Activated naive CD8-positive, alpha-beta T cell treated with anti-CD3 and anti-CD28 coated beads, Interleukin-2, amount 50 U/mL, for 16 hours (primary cell): ENCODE data around the gene COMMD6.
"Not testable (repeated sequence)": the region's sequence is repeated elsewhere in the genome, so short reads cannot be mapped to it uniquely, and the experiment has no call there.

ENCODE experiments used
- DNase-seq: peaks from one replicate; pipeline ENCODE4 v3.0.0-alpha.2; 2020; ENCODE audit warnings: low read depth, low spot score

COMMD6 gene

DNA sequence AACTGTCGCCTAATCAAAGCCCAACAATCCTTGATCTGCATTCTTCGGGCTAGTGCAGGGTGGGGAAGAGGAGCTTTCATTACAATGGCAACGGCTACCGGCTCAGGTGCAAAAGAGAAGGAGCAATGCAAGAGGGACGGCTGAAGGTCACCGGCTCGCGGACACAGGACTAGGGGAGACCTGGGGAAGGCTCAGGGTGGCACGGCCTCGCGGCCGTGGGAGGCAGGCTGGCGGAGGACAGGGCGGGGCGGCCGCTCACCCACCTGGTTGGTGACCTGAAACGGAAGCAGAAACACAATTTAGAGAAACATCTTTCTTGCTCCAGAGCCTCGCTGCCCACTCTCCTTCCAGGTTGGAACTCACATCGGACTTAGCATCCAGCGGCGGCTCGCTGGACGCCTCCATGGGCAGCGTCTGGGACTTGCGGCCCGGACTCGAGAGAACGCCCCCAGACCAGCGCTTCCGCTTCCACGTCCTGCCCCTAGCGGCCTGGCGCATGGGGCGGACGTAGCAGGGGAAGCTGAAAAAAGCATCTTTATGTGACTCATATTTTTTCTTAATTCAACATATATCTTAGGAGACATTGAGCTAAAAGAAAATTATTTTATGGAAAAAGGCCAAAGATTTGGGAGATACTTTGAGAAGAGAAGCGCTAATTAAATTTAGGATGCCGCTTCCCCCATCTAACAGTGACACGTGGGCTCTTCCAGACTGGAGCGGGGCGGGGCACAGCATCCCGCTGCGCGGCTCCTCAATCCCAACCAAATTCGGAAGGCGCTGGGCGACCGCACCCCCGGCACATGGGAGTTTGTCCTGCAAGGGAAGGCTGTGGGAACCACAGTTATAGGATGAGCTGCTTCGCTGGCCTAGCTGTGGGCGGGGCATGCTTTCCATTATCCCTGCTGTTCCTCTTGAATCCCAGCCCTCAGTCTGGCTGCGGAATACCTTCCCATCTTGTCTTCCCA, at the start of gene COMMD6:
TSS of gene COMMD6 (minus strand) at position 441 of the 965 bp plus-strand sequence. CDS start at position 405, 36 bp downstream.
- DNase-seq = peak; percentile 21

DNA sequence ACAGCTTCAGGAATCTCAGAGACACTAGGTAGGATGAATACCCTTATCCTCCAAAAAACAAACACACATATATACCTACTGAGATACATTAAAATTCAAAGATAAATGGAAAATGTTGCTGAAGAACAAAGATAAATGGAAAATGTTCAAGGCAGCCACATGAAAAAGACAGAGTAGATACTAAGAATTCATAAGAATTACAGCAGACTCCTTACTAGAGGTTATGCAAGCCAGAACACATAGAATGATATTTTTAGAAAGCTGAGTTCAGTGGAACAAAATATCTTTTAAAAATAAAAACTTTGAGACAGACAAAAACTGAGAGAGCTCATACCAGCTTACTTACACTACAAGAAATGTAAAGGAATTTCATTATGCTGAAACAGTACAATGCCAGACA, 47.5 kb upstream of the COMMD6 start:
- no peak for DNase-seq

DNA sequence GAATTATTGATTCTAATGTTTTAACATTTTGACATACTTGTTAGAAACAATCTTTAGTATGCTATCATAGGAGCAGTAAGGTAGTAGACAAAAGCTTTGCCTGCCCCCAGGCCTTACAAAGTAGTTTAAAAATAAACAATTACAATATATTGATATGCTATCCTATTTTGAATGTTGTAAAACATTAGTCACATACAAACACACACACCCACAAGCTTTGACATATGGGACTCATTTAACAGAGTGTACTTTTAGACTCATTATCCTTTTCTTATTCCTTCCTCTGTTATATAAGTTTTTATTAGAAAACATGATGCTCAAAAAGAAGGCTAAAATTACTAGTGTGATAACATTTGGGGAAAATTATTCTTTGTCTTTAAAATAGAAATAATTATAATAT, 45.5 kb upstream of the COMMD6 start:
- DNase-seq = no peak

DNA sequence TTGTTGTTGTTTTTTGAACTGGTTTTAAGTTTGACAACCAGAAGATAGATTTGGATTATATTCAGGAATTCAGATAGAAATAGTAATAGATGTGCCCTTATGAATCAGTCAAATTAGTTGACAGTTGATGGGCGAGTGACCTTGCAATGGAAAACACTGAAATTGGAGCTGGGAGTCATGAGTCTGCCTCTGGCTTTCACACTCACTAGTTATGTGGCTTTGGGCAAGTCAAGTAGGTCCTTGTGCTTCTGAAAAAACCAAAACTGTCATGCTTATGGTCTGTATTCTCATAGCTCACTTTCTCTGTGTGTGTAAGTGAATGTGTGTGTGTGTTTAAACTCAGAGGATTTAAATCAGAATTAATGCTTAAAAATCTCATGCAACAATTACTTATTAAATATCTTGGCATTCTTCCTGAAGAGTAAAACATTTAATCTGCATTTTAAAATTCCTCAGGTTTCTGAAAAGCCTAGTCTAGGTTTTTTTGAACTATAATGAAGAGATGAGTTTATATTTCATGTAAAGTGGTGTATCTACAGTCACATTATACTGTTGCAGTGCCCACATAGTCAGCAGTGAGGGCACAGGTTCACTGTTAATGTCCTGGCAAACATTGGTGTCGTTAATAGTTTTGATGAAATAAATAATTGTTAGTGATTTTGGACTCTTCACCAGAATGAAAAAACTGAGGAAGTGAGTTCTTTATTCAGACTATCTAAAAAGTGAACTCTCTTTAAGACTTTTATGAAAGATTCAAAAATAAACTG, 44.4 kb upstream of the COMMD6 start:
- no peak for DNase-seq

DNA sequence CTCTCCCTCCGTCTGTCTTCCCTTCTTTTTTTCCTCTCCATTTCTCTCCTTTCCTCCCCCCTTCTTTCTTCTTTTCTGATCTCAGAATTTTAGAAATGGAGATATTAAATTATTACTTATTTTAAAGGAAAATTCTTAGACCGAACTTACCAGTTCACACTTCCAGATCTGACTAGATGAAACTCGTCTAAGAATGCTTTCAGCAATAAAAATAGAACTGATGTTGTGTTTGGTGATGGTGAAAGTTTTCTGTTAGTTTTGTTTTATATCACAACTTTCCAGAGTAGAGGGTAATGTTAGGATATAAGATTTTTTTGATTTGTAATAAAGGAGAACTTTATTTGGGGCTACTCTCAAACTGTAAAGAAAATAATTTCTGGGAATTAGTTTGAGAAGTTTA, 41.9 kb upstream of the COMMD6 start:
- DNase-seq = no peak

DNA sequence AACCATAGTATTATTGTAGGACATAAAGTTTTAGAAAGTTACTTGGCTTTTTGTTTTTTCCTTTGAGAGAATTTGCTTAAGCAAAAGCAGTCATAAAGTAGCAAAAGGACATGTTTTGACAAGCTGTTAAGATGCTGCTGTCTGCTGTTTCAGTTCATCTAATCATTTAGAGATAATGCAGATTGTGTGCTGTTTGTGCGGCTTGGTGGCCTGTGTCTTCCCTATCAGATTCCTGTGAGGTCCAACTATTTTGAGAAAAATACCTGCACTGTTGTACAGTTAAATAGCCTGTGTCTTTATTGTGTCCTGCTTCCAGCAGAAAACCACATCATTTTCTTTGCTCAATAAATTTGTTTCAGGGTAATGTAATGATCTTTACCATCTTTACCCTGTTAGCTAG, 31.9 kb upstream of the COMMD6 start:
- DNase-seq = no peak

DNA sequence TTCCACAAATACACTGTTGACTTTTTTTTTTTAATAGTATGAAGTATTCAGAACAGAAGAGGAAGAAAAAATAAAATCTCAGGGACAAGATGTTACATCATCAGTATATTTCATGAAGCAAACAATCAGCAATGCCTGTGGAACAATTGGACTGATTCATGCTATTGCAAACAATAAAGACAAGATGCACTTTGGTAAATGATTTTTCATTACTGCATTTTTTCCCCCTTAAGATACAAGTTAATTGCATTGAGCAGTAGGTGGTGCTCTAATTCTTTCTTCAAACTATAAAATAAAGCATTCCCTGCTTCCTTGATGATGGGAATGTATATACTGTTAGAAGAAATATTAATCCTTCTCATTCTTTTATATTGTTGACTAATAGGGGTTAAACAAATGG, 29.0 kb upstream of the COMMD6 start:
- DNase-seq = no peak

DNA sequence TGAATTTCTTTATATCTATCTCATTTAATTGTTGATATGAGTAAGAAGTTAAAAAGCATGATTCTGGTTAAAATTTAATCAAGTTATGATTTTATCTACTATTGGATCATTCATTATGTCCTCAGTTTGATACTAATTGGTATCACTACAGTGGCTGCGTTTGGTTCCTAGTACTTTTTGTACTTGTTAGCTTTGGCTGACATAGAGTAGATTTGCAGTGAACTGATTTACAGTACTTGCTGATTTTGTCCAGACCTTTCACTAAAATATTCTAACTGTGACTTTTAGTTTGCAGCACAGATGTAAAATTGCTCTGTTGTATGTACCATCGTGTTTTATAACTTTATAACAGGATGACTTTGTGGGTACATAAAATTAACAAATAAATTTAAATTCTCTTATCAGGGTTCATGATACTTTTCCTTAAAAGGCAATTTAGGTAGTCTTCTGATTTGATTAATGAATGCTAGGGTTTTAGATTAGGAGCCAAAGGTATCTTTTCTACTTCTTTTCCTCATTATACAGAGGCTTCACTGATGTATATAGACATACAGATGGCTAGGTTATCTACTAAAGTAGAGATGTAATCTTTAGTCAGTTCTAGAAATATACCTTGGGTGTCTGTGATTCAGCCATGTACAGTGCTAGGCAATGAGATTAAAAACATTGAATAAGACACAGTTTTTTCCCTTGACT, 20.7 kb upstream of the COMMD6 start:
- DNase-seq = no peak

DNA sequence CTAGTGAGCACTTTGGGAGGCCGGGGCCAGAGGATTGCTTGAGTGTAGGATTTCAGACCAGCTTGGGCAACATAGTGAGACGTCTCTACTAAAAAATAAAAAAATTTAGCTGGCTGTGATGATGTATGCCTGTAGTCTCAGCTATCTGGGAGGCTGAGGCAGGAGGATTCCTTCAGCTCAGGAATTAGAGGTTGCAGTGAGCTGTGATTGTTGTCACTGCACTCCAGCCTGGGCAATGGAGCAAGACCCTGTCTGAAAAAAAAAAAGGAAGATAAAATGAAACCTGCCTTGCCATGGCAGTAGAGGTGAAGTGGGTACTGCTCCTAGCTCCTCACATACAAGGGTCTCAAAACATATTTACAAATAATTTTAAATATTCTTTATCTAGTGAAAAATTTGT, 19.3 kb upstream of the COMMD6 start:
- no peak for DNase-seq

DNA sequence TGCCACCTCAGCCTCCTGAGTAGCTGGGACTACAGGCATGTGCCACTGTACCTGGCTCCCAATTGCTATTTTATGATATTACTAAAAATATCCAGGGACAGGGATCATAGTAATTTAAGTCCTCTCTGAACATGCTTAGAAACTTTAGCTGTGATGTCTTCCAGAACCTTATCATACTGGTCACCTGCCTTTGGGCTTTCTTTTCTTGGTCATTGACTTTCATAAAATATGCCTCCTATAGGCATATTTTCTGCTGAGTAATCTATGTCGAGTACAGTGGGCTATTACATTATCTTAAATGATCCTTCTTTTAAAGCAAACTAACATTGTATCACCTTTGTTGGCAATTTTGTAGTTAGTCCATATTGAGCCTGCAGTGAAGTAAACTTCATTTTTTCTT, 18.2 kb upstream of the COMMD6 start:
- DNase-seq = no peak

DNA sequence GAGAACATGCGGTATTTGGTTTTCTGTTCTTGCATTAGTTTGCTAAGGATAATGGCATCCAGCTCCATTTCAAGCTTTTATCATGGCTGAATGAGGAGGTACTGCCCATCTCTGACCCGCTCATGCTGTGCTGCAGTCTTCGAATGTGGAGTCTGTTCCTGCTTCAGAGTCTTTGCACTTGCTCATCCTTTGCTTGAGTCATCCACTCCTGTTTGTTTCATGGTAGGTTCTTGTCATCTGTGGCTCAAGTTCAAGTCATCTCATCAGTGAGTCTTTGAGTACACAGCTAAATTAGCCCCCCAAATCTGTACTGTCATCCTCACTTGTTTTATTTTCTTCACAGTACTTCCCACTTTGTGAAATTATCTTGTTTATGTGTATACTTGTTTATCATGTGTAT, 17.3 kb upstream of the COMMD6 start:
- DNase-seq = no peak

DNA sequence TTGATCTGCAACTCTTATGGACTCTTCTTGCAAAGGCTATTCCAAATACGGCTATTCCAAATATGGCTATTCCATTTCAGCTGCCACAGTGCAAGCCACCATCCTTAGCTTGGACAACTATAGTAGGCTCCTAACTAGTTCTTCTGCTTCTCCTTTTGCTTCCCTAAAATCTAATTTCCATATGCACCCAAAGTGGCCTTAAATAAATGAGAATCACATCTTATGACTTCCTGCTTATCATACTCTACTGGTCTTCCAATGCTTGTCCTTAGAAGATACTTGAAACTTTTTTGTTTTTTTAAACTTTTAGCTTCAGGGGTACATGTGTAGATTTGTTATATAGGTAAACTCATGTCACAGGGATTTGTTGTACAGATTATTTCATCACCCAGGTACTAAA, 16.8 kb upstream of the COMMD6 start:
- DNase-seq = no peak

DNA sequence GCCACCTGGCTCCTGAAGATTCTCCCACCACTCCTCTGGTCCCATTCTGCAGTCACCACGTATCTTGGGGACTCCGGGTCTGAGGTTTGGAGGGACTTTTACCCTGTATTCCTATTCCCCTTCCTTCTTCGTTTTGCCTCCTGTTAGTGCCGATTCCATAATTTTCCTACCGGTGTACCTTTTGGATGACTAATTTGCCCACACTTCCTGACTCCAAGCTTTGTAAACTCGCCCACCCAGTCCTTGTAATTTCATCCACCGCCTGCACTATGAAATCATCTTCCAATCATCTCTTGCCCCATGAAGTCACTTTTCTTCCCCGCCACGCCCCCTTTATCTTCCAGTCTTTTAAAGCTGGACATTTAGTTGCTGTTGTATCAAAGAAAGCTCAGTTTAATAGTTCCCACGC, 12.5 kb upstream of the COMMD6 start:
- DNase-seq = no peak

DNA sequence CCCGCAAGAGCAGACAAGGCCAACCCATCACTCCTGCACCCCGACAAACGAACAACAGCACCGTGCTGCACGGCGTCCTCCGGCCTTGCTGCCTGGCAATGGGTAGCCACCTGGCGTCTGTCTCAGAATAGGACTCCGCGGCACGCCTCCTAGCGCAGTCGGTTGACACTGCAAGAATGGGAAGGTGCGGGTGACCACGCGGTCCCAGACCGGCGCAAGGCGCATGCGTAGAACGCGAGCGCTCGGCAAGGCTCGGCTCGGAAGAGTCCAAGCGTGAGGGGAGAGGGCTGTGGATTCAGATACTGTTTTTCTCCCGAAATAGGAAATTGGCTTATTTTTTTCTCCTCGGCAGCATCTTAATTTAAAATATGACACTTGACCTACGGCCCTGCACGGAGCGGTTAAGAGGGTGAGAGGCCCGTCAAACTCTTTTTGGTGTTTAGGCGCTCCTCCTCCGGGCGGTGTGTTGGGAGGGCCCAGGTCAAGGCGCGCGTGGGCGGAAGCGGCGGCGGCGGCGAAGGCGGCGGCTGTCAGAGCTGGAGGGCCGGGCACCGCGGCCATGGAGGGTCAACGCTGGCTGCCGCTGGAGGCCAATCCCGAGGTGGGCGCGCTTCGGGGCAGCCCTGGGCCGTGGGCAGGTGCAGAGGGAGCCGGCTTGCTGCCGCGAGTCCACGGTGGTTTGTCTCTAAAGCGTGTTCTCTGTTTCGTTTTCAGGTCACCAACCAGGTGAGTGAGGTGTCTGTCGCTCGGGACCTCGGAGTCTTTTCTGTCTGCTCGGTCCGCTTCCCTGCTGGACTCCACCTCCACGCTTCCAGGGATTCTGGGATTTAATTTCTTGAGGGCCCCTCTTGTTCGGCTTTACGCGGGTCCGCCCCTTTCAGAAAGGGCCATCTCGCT, 11.9 kb upstream of the COMMD6 start, which contains the start of gene UCHL3:
TSS of gene UCHL3 (plus strand) at position 530 of the 897 bp plus-strand sequence. CDS start at position 560, 30 bp downstream.
- DNase-seq = peak; percentile 92

DNA sequence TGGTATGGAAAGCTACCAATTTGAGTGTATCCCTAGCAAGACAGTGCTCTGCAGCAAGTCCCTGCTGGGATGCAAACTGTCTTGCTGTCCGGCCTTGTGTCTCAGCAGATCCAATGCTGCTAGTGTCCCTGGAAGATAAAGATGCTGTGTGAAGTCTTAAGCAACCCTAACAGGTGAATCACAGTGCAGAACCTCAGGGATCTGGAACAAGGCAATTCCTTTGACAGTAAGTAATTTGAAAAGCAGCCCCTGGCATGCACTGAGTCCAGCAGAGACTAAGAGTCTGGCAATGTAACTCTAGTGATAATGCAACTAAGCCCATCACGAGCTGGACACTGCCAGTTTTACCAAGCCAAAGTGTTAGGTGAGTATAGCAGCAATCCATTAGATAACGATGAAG, 10.3 kb upstream of the COMMD6 start:
- no peak for DNase-seq

DNA sequence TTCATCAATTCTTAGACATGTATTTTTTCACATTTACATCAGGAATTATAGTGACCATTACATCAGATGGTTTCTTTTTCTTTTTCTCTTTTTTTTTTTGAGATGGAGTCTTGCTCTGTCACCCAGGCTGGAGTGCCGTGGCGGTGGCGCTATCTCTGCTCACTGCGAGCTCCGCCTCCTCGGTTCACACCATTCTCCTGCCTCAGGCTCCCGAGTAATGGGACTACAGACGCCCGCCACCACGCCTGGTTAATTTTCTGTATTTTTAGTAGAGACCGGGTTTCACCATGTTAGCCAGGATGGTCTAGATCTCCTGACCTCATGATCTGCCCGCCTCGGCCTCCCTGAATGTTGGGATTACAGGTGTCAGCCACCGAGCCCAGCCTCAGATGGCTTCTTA, 7.7 kb upstream of the COMMD6 start:
- DNase-seq = not testable (repeated sequence)

DNA sequence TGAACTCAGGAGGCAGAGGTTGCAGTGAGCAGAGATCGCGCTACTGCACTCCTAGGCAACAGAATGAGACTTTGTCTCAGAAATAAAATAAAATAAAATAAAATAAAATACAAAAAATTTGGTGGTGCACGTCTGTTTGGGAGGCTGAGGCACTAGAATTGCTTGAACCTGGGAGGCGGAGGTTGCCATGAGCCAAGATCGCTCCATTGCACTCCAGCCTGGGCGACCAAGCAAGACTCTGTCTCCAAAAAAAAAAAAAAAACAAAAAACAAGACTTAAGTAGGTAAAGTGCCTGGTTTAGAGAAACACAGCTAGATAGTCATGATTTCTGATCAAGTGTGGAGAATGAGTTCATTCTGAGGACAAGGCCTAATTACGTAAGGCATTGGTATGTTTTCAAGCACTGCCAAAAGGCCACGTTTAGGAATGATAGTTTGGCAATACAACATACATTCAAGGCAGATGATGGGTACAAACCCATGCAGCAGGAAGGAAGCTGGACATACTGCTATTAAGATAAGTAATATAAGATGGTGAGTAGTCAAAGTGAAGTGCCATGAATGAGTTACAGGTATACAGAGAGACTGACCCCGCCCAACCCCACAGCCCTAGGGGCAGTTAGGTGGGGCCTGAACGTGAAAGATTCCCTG, 7.2 kb upstream of the COMMD6 start:
- no peak for DNase-seq

DNA sequence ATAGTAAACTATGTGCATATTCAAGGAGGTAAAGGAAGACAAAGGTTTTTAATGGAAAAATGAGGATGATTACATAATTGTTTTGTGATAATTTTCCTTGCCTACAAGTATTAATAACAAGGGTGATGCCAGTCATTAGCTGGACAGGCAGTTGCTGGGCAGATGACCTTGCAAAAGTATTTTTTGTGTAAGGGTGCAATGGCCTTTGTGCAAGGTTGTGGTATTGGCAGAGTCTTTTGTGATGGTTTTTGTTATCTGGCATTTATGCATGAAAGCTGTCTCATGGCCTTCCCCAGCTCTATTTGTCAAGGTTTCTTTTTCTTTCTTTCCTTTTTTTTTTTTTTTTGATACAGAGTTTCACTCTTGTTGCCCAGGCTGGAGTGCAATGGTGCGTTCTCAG, 4.3 kb upstream of the COMMD6 start:
- DNase-seq = no peak

DNA sequence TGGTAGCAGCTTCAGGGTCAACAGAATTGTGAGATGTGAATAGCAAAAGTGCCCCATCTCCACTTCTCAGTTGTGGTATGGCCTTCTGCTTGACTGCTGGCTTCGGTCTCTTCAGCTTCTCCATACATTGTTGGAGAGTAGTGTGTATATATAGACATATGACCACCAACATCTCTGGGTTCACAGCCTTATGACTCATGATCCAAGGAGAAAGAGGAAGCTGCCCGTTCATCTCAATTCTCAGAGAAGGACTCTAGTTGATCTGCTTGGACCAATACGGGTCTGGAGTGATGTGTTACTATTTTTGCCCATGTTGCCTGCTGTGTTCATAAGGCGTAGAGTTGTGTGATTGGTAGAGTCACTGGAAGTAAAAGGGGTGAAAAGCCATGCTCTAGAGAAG, 3.6 kb upstream of the COMMD6 start:
- no peak for DNase-seq

DNA sequence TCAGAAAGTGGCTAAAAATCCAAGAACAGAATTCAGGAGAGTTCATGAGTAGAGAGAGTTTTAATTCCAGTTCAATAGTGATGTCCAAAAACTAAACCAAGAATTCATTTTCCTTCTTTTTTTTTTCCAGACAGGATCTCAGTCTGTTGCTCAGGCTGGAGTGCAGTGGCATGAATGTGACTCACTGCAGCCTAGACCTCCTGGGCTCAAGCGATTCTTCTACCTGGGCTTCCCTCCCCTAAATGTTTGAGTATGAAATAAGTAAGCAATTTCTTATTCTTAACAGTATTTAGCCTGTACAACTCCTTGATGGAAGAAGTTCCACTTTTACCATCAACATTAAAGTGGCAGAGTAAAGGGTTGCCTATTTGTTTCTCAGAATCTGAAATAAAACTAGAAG, 3.8 kb downstream of the COMMD6 start:
- DNase-seq = no peak
